Activated CD4-positive, alpha-beta T cell treated with anti-CD3 and anti-CD28 coated beads for 36 hours (primary cell): Measurements from ENCODE around the gene RAB3A. TPM values are rescaled to one million over a fixed set of nuclear protein-coding genes. Genes with fewer than 3 reads are reported as not detected.

Experiments used
- ATAC-seq: fragments of 200-7000 bp; cut with Tn5 transposase; one replicate; pipeline ENCODE4 v1.10.0; 2021; ENCODE audit warnings: mild to moderate bottlenecking, moderate library complexity
- CTCF ChIA-PET: fragments of 350-600 bp; sonication (Branson Sonifier 250); formaldehyde crosslinking; loops from one replicate; lab custom pipeline; 2021; ENCODE audit warnings: antibody characterized with exemption; lab: Charles Lee
- POLR2A ChIA-PET: fragments of 350-600 bp; sonication (Branson Sonifier 250); formaldehyde crosslinking; loops from one replicate; lab custom pipeline; 2021; ENCODE audit warnings: antibody characterized with exemption, inconsistent platforms; lab: Charles Lee
- DNase-seq: peaks from one replicate; pipeline ENCODE4 v3.0.0-alpha.2; 2020
- H3K27ac Mint-ChIP-seq: one replicate; pipeline ENCODE4 v1.8.0; 2021; ENCODE audit warnings: mixed read lengths
- H3K27me3 Mint-ChIP-seq: one replicate; pipeline ENCODE4 v1.8.0; 2021; ENCODE audit warnings: mixed read lengths
- H3K36me3 Mint-ChIP-seq: one replicate; pipeline ENCODE4 v1.8.0; 2021; ENCODE audit warnings: low read depth, mixed read lengths
- H3K4me1 Mint-ChIP-seq: one replicate; pipeline ENCODE4 v1.8.0; 2021; ENCODE audit warnings: mixed read lengths
- H3K4me3 Mint-ChIP-seq: one replicate; pipeline ENCODE4 v1.8.0; 2021; ENCODE audit warnings: mild to moderate bottlenecking, moderate library complexity, mixed read lengths
- H3K9me3 Mint-ChIP-seq: one replicate; pipeline ENCODE4 v1.8.0; 2021; ENCODE audit warnings: low read depth, mixed read lengths
- intact Hi-C, 2 experiments: fragments of 100-400 bp; cut with DNase I in 1 of 2; cut with micrococcal nuclease in 1 of 2; formaldehyde crosslinking; loops; one replicate each; pipeline versions ENCODE4 v1.14.2 to v1.15.1; 2022 to 2024; cut with DNase I, micrococcal nuclease
- total RNA-seq, 2 experiments: library from RNA; stranded (reverse); gene quantifications; one replicate each; pipeline ENCODE4 v1.2.3, GENCODE V29; 2021

The RAB3A gene
- total RNA-seq, 2 experiments from 2014 or later: 5.6 to 8.9 TPM

GRCh38 chr19:18157465-18158063, 46.3 kb downstream of the RAB3A start:
- intact Hi-C loops: loop anchor here in 1 of 2 experiments (10.0 kb wide), 1 partner anchor 153 kb away; the partner anchor contains the start of gene ARRDC2
- Mint-ChIP-seq H3K4me1 (peaks cover 20% of the 10 kb centered on the region), H3K27me3 (no peaks in the 10 kb centered on the region), H3K27ac (no peak overlapping the region), H3K9me3 (no peaks in the 10 kb centered on the region), H3K36me3 (peaks cover 4% of the 10 kb centered on the region), H3K4me3 (no peak overlapping the region)
- POLR2A ChIA-PET: no interaction called here
- no peak for DNase-seq
- CTCF ChIA-PET: no interaction called here
- ATAC-seq: no peak

GRCh38 chr19:18156841-18157464, 46.9 kb downstream of the RAB3A start:
- peaks cover 4% of the 10 kb centered on the region for H3K36me3 Mint-ChIP-seq
- no peaks in the 10 kb centered on the region for H3K9me3 Mint-ChIP-seq
- ChIA-PET POLR2A (no interaction called here), CTCF (interaction anchor here (1.4 kb wide), 1 partner anchor 44 kb away, joined by 5 read pairs; no protein-coding TSS in a partner anchor)
- intact Hi-C loops: loop anchor here in 1 of 2 experiments (10.0 kb wide), 1 partner anchor 152 kb away; the partner anchor contains the start of gene ARRDC2
- no peak overlapping the region for H3K4me3 Mint-ChIP-seq
- H3K4me1 Mint-ChIP-seq: peaks cover 23% of the 10 kb centered on the region
- H3K27ac Mint-ChIP-seq: no peak overlapping the region
- DNase-seq (no peak), ATAC-seq (no peak)
- no peaks in the 10 kb centered on the region for H3K27me3 Mint-ChIP-seq

GRCh38 chr19:18156268-18156667, 47.6 kb downstream of the RAB3A start:
- DNase-seq (no peak), ATAC-seq (no peak)
- no peak overlapping the region for H3K27ac Mint-ChIP-seq
- H3K36me3 Mint-ChIP-seq: peaks cover 4% of the 10 kb centered on the region
- H3K4me1 Mint-ChIP-seq: peaks cover 28% of the 10 kb centered on the region
- ChIA-PET CTCF (interaction anchor here (1.4 kb wide), 1 partner anchor 43 kb away, joined by 5 read pairs; no protein-coding TSS in a partner anchor), POLR2A (no interaction called here)
- intact Hi-C loops: loop anchor here in 1 of 2 experiments (10.0 kb wide), 1 partner anchor 151 kb away; the partner anchor contains the start of gene ARRDC2
- no peak overlapping the region for H3K4me3 Mint-ChIP-seq
- no peaks in the 10 kb centered on the region for H3K27me3 Mint-ChIP-seq
- H3K9me3 Mint-ChIP-seq: no peaks in the 10 kb centered on the region

GRCh38 chr19:18155095-18156087, 48.5 kb downstream of the RAB3A start:
- CTCF ChIA-PET: interaction anchor here (0.6 to 1.4 kb wide), 3 partner anchors 9 to 42 kb away, joined by 3 to 5 read pairs (median 4); no protein-coding TSS in a partner anchor
- Mint-ChIP-seq H3K36me3 (peaks cover 3% of the 10 kb centered on the region), H3K27ac (no peak overlapping the region), H3K9me3 (no peaks in the 10 kb centered on the region), H3K4me1 (peaks cover 27% of the 10 kb centered on the region), H3K27me3 (no peaks in the 10 kb centered on the region), H3K4me3 (no peak overlapping the region)
- DNase-seq (no peak), ATAC-seq (no peak)
- intact Hi-C loops: loop anchor here in 1 of 2 experiments (10.0 kb wide), 1 partner anchor 151 kb away; the partner anchor contains the start of gene ARRDC2
- POLR2A ChIA-PET: interaction anchor here (0.6 kb wide), 2 partner anchors 9 to 250 kb away, joined by 4 to 5 read pairs; no protein-coding TSS in a partner anchor

- ChIA-PET POLR2A (no interaction called here), CTCF (interaction anchor here (1.0 kb wide), 1 partner anchor 14 kb away, joined by 3 read pairs; no protein-coding TSS in a partner anchor)
- Mint-ChIP-seq H3K36me3 (no peaks in the 10 kb centered on the region), H3K27ac (peak overlapping the region; percentile 73), H3K27me3 (no peaks in the 10 kb centered on the region), H3K4me3 (peak overlapping the region; percentile 84), H3K9me3 (no peaks in the 10 kb centered on the region), H3K4me1 (peaks cover 23% of the 10 kb centered on the region)
- DNase-seq: peak; percentile 57
- no peak for ATAC-seq
- intact Hi-C loops: loop anchor here (1.0 to 10.0 kb wide), 13 partner anchors 8 to 641 kb away; partner anchors contain the start of genes ARRDC2 (in 1 of the 2), IFI30 (in 1 of the 2), MPV17L2 (in 1 of the 2) and PGLS (in 1 of the 2)
These were observed 50.2 kb downstream of the RAB3A start for GRCh38 chr19:18153556-18154134.

GRCh38 chr19:18152817-18153555, 50.9 kb downstream of the RAB3A start, which contains the start of gene PIK3R2:
Gene PIK3R2 (plus strand): TSS chr19:18153163. CDS start chr19:18155880, 2,717 bp downstream.
- ChIA-PET CTCF (interaction anchor here (0.6 to 2.0 kb wide), 9 partner anchors 11 to 1211 kb away, joined by 3 to 8 read pairs (median 4); no protein-coding TSS in a partner anchor), POLR2A (interaction anchor here (0.6 to 1.1 kb wide), 5 partner anchors 24 to 283 kb away, joined by 3 read pairs; partner anchors contain the start of gene CCDC124)
- Mint-ChIP-seq H3K36me3 (peaks cover 2% of the 10 kb centered on the region), H3K4me1 (peaks cover 23% of the 10 kb centered on the region), H3K27ac (peak within 1 kb of the TSS; percentile 98), H3K9me3 (no peaks in the 10 kb centered on the region), H3K4me3 (peak within 1 kb of the TSS; percentile 84), H3K27me3 (no peaks in the 10 kb centered on the region)
- intact Hi-C loops: loop anchor here (1.0 to 10.0 kb wide), 21 partner anchors 8 to 641 kb away; partner anchors contain the start of genes ARRDC2 (in 1 of the 2), IFI30 (in 1 of the 2), KXD1 (in 1 of the 2) and LSM4 (in 1 of the 2)
- peak; percentile 100 for DNase-seq
- peak; percentile 94 for ATAC-seq

- no peaks in the 10 kb centered on the region for H3K27me3 Mint-ChIP-seq
- H3K27ac Mint-ChIP-seq: peak overlapping the region; percentile 98
- peak overlapping the region; percentile 84 for H3K4me3 Mint-ChIP-seq
- ATAC-seq: peak; percentile 79
- ChIA-PET CTCF (interaction anchor here (0.6 to 2.0 kb wide), 12 partner anchors 11 to 1212 kb away, joined by 3 to 8 read pairs (median 4); partner anchors contain the start of gene SLC5A5), POLR2A (interaction anchor here (0.6 to 1.1 kb wide), 5 partner anchors 23 to 283 kb away, joined by 3 read pairs; partner anchors contain the start of gene CCDC124)
- peaks cover 23% of the 10 kb centered on the region for H3K4me1 Mint-ChIP-seq
- H3K9me3 Mint-ChIP-seq: no peaks in the 10 kb centered on the region
- DNase-seq: peak; percentile 100
- intact Hi-C loops: loop anchor here (1.0 to 10.0 kb wide), 14 partner anchors 16 to 640 kb away; partner anchors contain the start of genes ARRDC2 (in 1 of the 2), KXD1 (in 1 of the 2), LSM4 (in 1 of the 2) and PGLS (in 1 of the 2)
- peaks cover 2% of the 10 kb centered on the region for H3K36me3 Mint-ChIP-seq
These were observed 51.4 kb downstream of the RAB3A start for GRCh38 chr19:18152442-18152816.

- peaks cover 19% of the 10 kb centered on the region for H3K4me1 Mint-ChIP-seq
- intact Hi-C loops: loop anchor here (5.0 to 10.0 kb wide), 2 partner anchors 146 to 639 kb away; partner anchors contain the start of genes ARRDC2 (in 1 of the 2) and PGLS (in 1 of the 2)
- H3K27me3 Mint-ChIP-seq: no peaks in the 10 kb centered on the region
- H3K9me3 Mint-ChIP-seq: no peaks in the 10 kb centered on the region
- POLR2A ChIA-PET: interaction anchor here (0.8 kb wide), 1 partner anchor 9 kb away, joined by 5 read pairs; no protein-coding TSS in a partner anchor
- H3K4me3 Mint-ChIP-seq: peak overlapping the region; percentile 84
- H3K36me3 Mint-ChIP-seq: peaks cover 9% of the 10 kb centered on the region
- no peak for DNase-seq
- CTCF ChIA-PET: interaction anchor here (0.6 to 2.0 kb wide), 13 partner anchors 10 to 795 kb away, joined by 3 to 8 read pairs (median 4); partner anchors contain the start of genes CCDC124 and SLC5A5
- no peak for ATAC-seq
- peak overlapping the region; percentile 98 for H3K27ac Mint-ChIP-seq
These were observed 52.8 kb downstream of the RAB3A start for GRCh38 chr19:18150776-18151624.
